ENCODE measurements around the gene ASTL. TPM values are rescaled to one million over a fixed set of nuclear protein-coding genes. Genes with fewer than 3 reads are reported as not detected.
A peak's percentile ranks its signal among the peaks of the same experiment; 100 is the strongest.

The ASTL gene
- not detected for total RNA-seq
- polyA plus RNA-seq = under 1 TPM in 1 of 3 donors, not detected in 2; 0.08 TPM
- long read RNA-seq, donor 1 = 0 reads
- long read RNA-seq, donor 2 = 0 reads
- long read RNA-seq, donor 3 = 0 reads
- long read RNA-seq, donor 4 = 0 reads
- long read RNA-seq, donor 5 = 0 reads
- long read RNA-seq, donor 6 = 0 reads
- long read RNA-seq, donor 7 = 0 reads
- long read RNA-seq, donor 8 = 0 reads
- long read RNA-seq, donor 9 = 0 reads
- long read RNA-seq, donor 10 = 0 reads

DNA sequence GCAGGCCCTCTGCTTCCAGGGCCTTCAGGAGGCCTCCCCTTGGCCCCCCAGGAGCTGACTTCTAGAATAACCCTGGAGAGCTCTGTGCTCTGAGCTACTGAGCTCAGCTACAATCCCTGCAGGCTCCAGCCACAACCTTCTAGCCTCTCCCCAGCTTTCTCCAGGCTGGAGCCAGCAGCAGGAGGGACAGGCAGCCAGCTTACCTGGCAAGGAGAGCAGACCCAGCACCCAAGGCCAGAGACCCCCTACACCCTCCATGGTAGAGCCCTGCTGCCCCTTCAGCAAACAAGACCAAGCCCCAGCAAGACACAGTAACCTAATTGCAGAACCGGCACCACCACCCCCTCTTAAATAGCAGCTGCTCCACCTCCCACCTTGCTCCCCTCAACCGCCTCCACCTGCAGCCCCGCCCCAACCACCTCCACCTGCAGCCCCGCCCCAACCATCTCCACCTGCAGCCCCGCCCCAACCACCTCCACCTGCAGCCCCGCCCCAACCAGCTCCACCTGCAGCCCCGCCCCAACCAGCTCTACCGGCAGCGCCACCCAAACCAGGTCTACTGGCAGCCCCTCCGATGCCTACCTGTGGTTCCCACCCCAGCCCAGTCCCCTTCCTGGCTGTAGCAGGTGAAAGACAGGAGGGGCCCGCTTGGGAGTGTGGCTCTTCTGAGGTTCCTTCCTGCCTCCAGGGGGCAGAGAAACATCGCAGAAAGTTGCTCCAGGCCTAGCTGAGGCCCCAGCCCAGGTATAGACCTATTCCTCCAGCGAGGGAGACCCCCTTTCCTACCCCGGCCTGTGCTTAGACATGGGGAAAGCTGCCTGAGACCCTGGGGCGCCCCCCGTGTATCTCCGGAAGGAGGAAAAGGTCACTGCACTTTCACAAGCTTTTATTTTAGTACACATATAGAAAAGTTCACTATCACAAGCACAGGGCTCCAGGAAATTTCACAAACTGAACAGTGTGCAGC is at the start of gene ASTL:
TSS of gene ASTL (minus strand) at position 324 of the 967 bp plus-strand sequence. CDS start at position 258, 66 bp downstream.
- peak; percentile 77 to 94 for DNase-seq
- H3K27ac ChIP-seq = peak within 1 kb of the TSS in 2 of 5 donors; percentile 24 to 42
- TF ChIP-seq POLR2AphosphoS5 (IDR thresholded peaks at IDR 0.05) = no peak
- TF ChIP-seq, protein P1, sequence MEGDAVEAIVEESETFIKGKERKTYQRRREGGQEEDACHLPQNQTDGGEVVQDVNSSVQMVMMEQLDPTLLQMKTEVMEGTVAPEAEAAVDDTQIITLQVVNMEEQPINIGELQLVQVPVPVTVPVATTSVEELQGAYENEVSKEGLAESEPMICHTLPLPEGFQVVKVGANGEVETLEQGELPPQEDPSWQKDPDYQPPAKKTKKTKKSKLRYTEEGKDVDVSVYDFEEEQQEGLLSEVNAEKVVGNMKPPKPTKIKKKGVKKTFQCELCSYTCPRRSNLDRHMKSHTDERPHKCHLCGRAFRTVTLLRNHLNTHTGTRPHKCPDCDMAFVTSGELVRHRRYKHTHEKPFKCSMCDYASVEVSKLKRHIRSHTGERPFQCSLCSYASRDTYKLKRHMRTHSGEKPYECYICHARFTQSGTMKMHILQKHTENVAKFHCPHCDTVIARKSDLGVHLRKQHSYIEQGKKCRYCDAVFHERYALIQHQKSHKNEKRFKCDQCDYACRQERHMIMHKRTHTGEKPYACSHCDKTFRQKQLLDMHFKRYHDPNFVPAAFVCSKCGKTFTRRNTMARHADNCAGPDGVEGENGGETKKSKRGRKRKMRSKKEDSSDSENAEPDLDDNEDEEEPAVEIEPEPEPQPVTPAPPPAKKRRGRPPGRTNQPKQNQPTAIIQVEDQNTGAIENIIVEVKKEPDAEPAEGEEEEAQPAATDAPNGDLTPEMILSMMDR (IDR thresholded peaks at IDR 0.05) = peak in 3 of 7 experiments; percentile 13 to 51 (median 47)
- H3K4me1 ChIP-seq = peaks cover 0 to 17% (median 6%) of the 10 kb centered on the region in 4 donors
- no peaks in the 10 kb centered on the region for H3K36me3 ChIP-seq
- 7 to 19% (median 14%) methylated on average over 13 to 17 of the region's 17 CpGs for WGBS, 5 donors
- intact Hi-C loops (cut with DNase I; ENCODE audit: low total_unique reads) = no loop called here
- H3K4me3 ChIP-seq = no peak within 1 kb of the TSS
- no peaks in the 10 kb centered on the region for H3K9me3 ChIP-seq
- peaks cover 0 to 28% (median 0%) of the 10 kb centered on the region in 3 donors for H3K27me3 ChIP-seq

- peaks cover 40 to 84% (median 82%) of the 10 kb centered on the region in 4 donors for H3K36me3 ChIP-seq
- H3K27ac ChIP-seq = no peak overlapping the region
- WGBS, 5 donors = 81 to 88% (median 84%) methylated on average over 5 of the region's 5 CpGs
- intact Hi-C loops (cut with DNase I; ENCODE audit: low total_unique reads) = no loop called here
- H3K4me3 ChIP-seq = no peak overlapping the region
- H3K9me3 ChIP-seq = no peaks in the 10 kb centered on the region
- H3K27me3 ChIP-seq = no peaks in the 10 kb centered on the region
- TF ChIP-seq POLR2AphosphoS5 (IDR thresholded peaks at IDR 0.05) (no peak), POLR2A (IDR thresholded peaks at IDR 0.05) (no peak), EP300 (IDR thresholded peaks at IDR 0.05) (no peak)
- TF ChIP-seq, protein P1 (IDR thresholded peaks at IDR 0.05) = no peak
- peaks cover 8 to 19% (median 14%) of the 10 kb centered on the region in 4 donors for H3K4me1 ChIP-seq
- DNase-seq = no peak
Observed at GRCh38 chr2:96186562-96186961, 48.3 kb upstream of the ASTL start.

DNA sequence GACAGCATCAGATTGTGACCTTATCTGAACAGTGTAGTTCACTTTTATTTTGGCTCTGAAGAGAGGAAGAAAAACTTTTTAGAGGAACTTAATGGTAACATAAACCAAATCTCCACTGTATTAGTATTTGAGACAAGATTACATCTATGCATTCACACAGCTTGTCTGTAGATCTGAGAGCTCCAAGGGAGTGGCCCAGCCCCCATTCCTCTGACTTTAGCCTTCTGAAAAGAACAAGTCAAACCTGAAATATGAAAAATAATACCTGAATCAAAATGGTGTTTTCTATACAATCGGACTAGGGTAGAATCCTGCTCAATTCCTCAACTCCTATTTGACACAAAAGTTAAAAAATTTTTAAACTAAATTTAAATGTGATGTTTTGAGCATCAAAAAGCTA is 47.2 kb upstream of the ASTL start:
- WGBS, 5 donors = 58 to 82% (median 68%) methylated on average over 1 of the region's 1 CpG
- Histone ChIP-seq H3K36me3 (peaks cover 31 to 73% (median 71%) of the 10 kb centered on the region in 4 donors), H3K9me3 (no peaks in the 10 kb centered on the region), H3K27me3 (no peaks in the 10 kb centered on the region), H3K4me3 (no peak overlapping the region), H3K4me1 (peaks cover 8 to 19% (median 14%) of the 10 kb centered on the region in 4 donors), H3K27ac (no peak overlapping the region)
- TF ChIP-seq EP300 (IDR thresholded peaks at IDR 0.05) (no peak), POLR2A (IDR thresholded peaks at IDR 0.05) (no peak), POLR2AphosphoS5 (IDR thresholded peaks at IDR 0.05) (no peak)
- TF ChIP-seq, protein P1 (IDR thresholded peaks at IDR 0.05) = no peak
- intact Hi-C loops (cut with DNase I; ENCODE audit: low total_unique reads) = no loop called here
- DNase-seq = no peak

DNA sequence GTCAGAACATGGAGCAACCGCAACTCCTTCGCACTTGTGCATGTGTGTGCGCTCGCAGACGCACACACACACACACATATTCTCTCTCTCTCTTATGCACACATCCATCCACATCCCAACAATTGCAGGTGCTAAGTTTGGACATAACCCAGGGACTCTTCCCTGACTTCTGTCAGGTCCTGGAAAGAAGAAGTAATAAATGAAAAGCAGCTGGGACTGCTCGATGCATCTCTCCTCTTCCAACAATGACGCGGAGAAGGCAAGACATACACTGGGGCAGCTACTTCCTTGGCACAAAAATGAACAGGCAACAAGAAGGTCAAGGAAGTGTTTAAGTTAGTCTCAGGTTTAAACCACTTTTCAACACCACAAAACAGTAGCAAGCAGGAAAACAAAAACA is 46.7 kb upstream of the ASTL start:
- H3K9me3 ChIP-seq = no peaks in the 10 kb centered on the region
- intact Hi-C loops (cut with DNase I; ENCODE audit: low total_unique reads) = no loop called here
- H3K36me3 ChIP-seq = peaks cover 26 to 68% (median 66%) of the 10 kb centered on the region in 4 donors
- no peaks in the 10 kb centered on the region for H3K27me3 ChIP-seq
- no peak for DNase-seq
- WGBS, 5 donors = 80 to 89% (median 88%) methylated on average over 8 of the region's 8 CpGs
- H3K4me1 ChIP-seq = peaks cover 8 to 19% (median 14%) of the 10 kb centered on the region in 4 donors
- H3K4me3 ChIP-seq = no peak overlapping the region
- no peak for TF ChIP-seq POLR2A (IDR thresholded peaks at IDR 0.05)
- no peak overlapping the region for H3K27ac ChIP-seq
